Motor neuron (in vitro differentiated cells): ENCODE data around the gene KCNK18. TPM values are rescaled to one million over a fixed set of nuclear protein-coding genes. Genes with fewer than 3 reads are reported as not detected.
A peak's percentile ranks its signal among the peaks of the same experiment; 100 is the strongest.
"Not testable (repeated sequence)": the region's sequence is repeated elsewhere in the genome, so short reads cannot be mapped to it uniquely, and the experiment has no call there.

ENCODE experiments used
- ATAC-seq, 8 experiments: fragments of 200-7000 bp; cut with Tn5 transposase; replicated peaks in 6 of 8; 2 replicates each; pipeline ENCODE4 v1.8.0; 2021; ENCODE audit warnings: mild to moderate bottlenecking in 8 of 8, moderate library complexity in 8 of 8
- H3K27ac ChIP-seq, 2 donors: fragments of 250-450 bp; sonication (Bioruptor Pico); 2 replicates each; pipeline ENCODE4 v1.9.0; 2021; ENCODE audit warnings: antibody characterized with exemption in 2 of 2, mild to moderate bottlenecking in 2 of 2, moderate library complexity in 1 of 2
- H3K4me1 ChIP-seq, 2 donors: fragments of 250-450 bp; sonication (Bioruptor Pico); replicated peaks in 1 of 2; 2 replicates each; pipeline ENCODE4 v1.6.1; 2021; ENCODE audit warnings: antibody characterized with exemption in 2 of 2, mild to moderate bottlenecking in 2 of 2, moderate library complexity in 1 of 2
- H3K4me3 ChIP-seq, 5 donors: fragments of 250-450 bp; sonication (Bioruptor Pico); 2 replicates each; pipeline ENCODE4 v1.9.0; 2021; ENCODE audit warnings: antibody characterized with exemption in 5 of 5, mild to moderate bottlenecking in 5 of 5, moderate library complexity in 4 of 5
- WGBS, 10 experiments: fragments of 450-650 bp; shearing (Covaris generic); methylation state at CpG; one replicate each; pipeline ENCODE4 v1.0.0; 2022; 5-methylcytosine and 5-hydroxymethylcytosine counted together
- in situ Hi-C, 9 experiments: fragments of 400-800 bp; cut with MboI; loops; one replicate each; pipeline ENCODE4 v1.15.0; 2021; ENCODE audit warnings: low sequenced_read_pairs in 9 of 9, low pct_unique_long_range_greater_than_20kb in 2 of 9; ENCODE audit not compliant: unreplicated experiment in 9 of 9
- total RNA-seq, 8 experiments: library from RNA; unstranded; fragments of 300-600 nt; gene quantifications; 2 replicates each; pipeline versions ENCODE4 v1.2.3 to v1.2.4, GENCODE V29; 2022

Gene KCNK18
- total RNA-seq, 8 experiments from 2014 or later, result 0.21 TPM; not detected in 7

DNA sequence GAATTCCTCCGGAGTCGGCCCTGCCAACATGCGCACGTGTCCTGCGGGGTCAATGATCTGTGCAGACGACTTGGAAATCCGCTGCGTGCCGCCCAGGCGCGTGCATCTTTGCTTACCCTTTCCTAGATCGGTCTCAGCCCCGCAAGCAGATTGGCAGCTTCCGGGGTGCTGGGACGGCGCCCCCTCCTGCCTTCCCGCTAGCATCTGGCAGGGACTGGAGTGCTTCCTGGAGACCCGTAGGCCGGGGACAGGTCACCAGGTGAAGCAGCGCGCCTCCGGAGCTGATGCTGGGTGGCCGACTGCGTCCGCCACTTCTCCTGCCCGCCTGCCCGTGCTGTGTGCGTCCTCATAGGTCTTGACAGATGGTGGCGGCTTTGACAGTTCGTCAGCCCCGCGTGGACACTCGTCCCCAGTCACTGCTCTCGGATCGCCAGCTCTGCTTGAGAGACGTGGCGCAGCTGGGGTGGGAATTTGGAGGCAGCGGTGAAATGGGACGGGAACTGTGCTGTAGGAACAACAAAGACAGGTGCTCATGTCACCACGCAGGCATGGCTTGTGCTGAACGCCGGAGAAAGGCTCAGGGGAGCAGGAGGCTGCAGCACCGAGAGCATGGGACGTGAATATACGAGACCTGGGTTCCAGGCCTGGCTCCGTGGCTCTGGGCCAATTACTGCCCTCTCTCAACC is 21.9 kb upstream of the KCNK18 start:
- in situ Hi-C loops, result loop anchor here in 5 of 9 experiments (5.0 to 25.0 kb wide), 4 partner anchors 363 to 381 kb away; no protein-coding TSS in a partner anchor
- Histone ChIP-seq H3K27ac (no peak overlapping the region), H3K4me3 (peak overlapping the region; percentile 24 to 35 (median 30)), H3K4me1 (peaks cover 0 to 4% of the 10 kb centered on the region in 2 donors)
- WGBS, 10 experiments, result 0 to 20% (median 4%) methylated on average over 1 to 12 of the region's 46 CpGs; no CpG with 5 or more reads in 2 of the 10 experiments
- peak; percentile 32 to 75 (median 68) for ATAC-seq

- ATAC-seq, result peak; percentile 33 to 62 (median 52)
- in situ Hi-C loops, result loop anchor here in 5 of 9 experiments (5.0 to 25.0 kb wide), 4 partner anchors 364 to 381 kb away; no protein-coding TSS in a partner anchor
- peaks cover 0 to 4% of the 10 kb centered on the region in 2 donors for H3K4me1 ChIP-seq
- no peak overlapping the region for H3K27ac ChIP-seq
- 5 to 80% (median 18%) methylated on average over 1 to 11 of the region's 12 CpGs for WGBS, 10 experiments
- peak overlapping the region; percentile 24 to 35 (median 30) for H3K4me3 ChIP-seq
Observed at GRCh38 chr10:117175901-117176534, 21.3 kb upstream of the KCNK18 start.

- WGBS, 10 experiments, result 6 to 89% (median 48%) methylated on average over 1 to 3 of the region's 3 CpGs; no CpG with 5 or more reads in 2 of the 10 experiments
- H3K4me3 ChIP-seq, result no peak overlapping the region
- H3K4me1 ChIP-seq, result peaks cover 0 to 4% of the 10 kb centered on the region in 2 donors
- in situ Hi-C loops, result loop anchor here in 5 of 9 experiments (5.0 to 25.0 kb wide), 4 partner anchors 366 to 383 kb away; no protein-coding TSS in a partner anchor
- no peak overlapping the region for H3K27ac ChIP-seq
- no peak for ATAC-seq
Observed at GRCh38 chr10:117178190-117178589, 19.1 kb upstream of the KCNK18 start.

GRCh38 chr10:117184296-117184695 is 13.0 kb upstream of the KCNK18 start:
- Histone ChIP-seq H3K4me3 (no peak overlapping the region), H3K27ac (no peak overlapping the region), H3K4me1 (no peaks in the 10 kb centered on the region)
- in situ Hi-C loops, result loop anchor here in 1 of 9 experiments (25.0 kb wide), 1 partner anchor 372 kb away; no protein-coding TSS in a partner anchor
- 67 to 94% (median 85%) methylated on average over 1 to 9 of the region's 10 CpGs; no CpG with 5 or more reads in 4 of the 10 experiments for WGBS, 10 experiments
- ATAC-seq, result no peak

DNA sequence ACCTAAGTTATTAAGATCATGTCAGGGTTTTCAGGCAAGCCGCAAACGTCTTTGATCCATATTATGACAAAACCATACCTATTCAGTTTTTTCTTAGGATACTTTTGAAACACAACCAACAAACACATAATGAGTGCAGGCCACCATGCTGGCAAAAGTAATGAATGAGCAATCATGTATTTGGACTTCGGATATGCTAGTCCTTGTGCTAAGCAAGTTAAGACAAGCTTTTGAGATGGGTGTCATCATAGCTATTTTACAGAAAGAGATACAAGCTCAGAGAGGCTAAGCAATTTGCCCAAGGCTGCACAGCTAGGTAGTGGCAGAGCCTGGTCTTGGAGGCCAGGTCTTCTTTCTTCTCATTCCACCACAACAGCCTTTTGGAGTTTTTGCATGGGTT is 12.5 kb upstream of the KCNK18 start:
- in situ Hi-C loops, result loop anchor here in 1 of 9 experiments (25.0 kb wide), 1 partner anchor 373 kb away; no protein-coding TSS in a partner anchor
- ATAC-seq, result no peak

GRCh38 chr10:117185817-117186216 is 11.5 kb upstream of the KCNK18 start:
- in situ Hi-C loops, result loop anchor here in 1 of 9 experiments (25.0 kb wide), 1 partner anchor 374 kb away; no protein-coding TSS in a partner anchor
- not testable (repeated sequence) for H3K27ac ChIP-seq, ATAC-seq, H3K4me1 ChIP-seq, H3K4me3 ChIP-seq
- 40 to 90% (median 88%) methylated on average over 1 to 3 of the region's 4 CpGs; no CpG with 5 or more reads in 7 of the 10 experiments for WGBS, 10 experiments

More for the DNA sequence above, 12.5 kb upstream of the KCNK18 start:
- Histone ChIP-seq H3K27ac (no peak overlapping the region), H3K4me1 (no peaks in the 10 kb centered on the region), H3K4me3 (no peak overlapping the region)
- WGBS, 10 experiments, result 60 to 89% (median 77%) methylated on average over 1 to 3 of the region's 3 CpGs; no CpG with 5 or more reads in 1 of the 10 experiments

DNA sequence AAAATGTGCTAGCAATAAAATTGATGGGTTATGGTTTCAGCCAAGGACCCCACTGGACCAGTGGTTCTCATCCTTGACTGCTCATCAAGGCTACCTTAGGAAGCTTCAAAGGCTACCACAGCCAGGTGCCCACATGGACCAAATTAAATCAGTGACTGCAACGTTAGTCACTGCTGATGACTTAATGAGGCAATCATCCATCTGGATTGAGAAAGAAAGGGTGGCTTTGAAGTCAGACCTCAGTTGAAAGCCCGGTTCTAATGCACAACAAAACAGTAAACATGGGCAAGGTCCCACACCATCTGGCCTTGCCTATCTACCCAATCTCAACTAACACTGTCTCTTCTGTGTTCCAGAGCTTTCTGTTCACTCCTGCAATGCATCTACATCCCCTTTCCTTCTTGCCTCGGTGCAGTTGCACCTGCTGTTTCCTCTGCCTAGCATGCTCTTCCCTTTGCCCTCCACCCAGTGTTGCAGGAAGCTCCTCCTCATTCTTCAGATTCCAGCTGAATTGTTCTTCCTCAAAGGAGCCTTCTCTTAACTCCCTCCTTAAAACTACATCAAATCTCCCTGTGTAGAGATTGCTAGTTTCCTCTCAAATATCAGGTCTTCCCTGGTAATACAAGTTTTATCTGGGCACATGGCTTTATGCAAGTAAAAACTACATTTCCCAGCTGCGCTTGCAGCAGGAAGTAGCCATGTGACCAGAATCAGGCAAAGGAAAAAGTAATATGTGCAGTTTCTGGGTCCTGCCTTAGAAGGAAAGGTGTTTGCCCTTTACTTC is 10.3 kb upstream of the KCNK18 start:
- 29 to 100% (median 69%) methylated on average over 1 to 4 of the region's 4 CpGs; no CpG with 5 or more reads in 1 of the 10 experiments for WGBS, 10 experiments
- Histone ChIP-seq H3K4me1 (no peaks in the 10 kb centered on the region), H3K27ac (no peak overlapping the region), H3K4me3 (no peak overlapping the region)
- in situ Hi-C loops, result loop anchor here in 1 of 9 experiments (25.0 kb wide), 1 partner anchor 375 kb away; no protein-coding TSS in a partner anchor
- ATAC-seq, result peak in 3 of 8 experiments; percentile 42 to 55 (median 47)

DNA sequence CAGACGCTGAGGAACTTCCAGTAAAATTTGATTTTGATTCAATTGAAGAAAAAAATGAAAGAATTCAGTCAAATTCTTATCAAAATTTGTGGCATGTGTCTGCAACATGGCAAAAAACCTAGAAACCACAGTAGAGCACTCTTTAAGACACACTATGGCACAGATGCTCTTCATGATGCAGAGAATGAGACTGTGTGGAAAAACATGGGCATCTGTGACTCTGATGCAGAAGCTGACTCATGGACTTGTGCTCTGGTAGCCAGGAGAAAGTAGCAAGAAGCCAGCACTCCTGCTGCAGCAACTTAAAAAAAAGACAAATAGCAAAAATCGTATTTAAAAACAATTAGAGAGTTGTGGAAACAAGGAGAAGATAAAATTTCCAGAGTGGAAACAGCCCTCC is 8.9 kb upstream of the KCNK18 start:
- H3K4me1 ChIP-seq, result no peaks in the 10 kb centered on the region
- 0 to 92% (median 62%) methylated on average over 1 to 2 of the region's 2 CpGs; no CpG with 5 or more reads in 1 of the 10 experiments for WGBS, 10 experiments
- in situ Hi-C loops, result loop anchor here in 1 of 9 experiments (25.0 kb wide), 1 partner anchor 376 kb away; no protein-coding TSS in a partner anchor
- H3K4me3 ChIP-seq, result no peak overlapping the region
- no peak overlapping the region for H3K27ac ChIP-seq
- no peak for ATAC-seq

GRCh38 chr10:117189557-117189956 is 7.7 kb upstream of the KCNK18 start:
- no peak for ATAC-seq
- in situ Hi-C loops, result loop anchor here in 1 of 9 experiments (25.0 kb wide), 1 partner anchor 377 kb away; no protein-coding TSS in a partner anchor
- 20 to 60% (median 51%) methylated on average over 1 of the region's 1 CpG; no CpG with 5 or more reads in 6 of the 10 experiments for WGBS, 10 experiments
- H3K4me3 ChIP-seq, result no peak overlapping the region
- H3K4me1 ChIP-seq, result no peaks in the 10 kb centered on the region
- no peak overlapping the region for H3K27ac ChIP-seq

DNA sequence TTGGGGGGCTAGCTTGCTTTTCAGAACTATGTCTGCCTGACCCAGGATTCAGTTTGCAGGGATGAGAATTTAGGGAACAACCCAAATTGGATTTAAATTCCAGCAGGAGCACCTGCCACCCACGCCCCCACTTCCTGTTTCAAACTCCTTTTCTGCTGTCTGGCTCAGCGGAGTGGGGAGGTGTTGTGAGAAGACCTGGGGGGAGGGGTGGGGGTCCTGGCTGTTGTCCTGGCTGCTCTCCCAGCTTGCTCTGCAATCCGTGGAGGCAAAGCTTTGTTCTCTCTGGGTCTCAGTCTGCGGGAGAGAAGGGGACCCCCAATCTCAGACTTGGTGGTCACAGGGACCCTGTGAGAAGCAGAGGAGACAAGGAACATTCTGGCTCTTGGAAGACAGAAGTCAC is 799 bp downstream of the KCNK18 start:
- Histone ChIP-seq H3K4me1 (no peaks in the 10 kb centered on the region), H3K4me3 (no peak overlapping the region), H3K27ac (no peak overlapping the region)
- WGBS, 10 experiments, result 36% methylated on average over 4 of the region's 4 CpGs; no CpG with 5 or more reads in 9 of the 10 experiments
- ATAC-seq, result no peak
- in situ Hi-C loops, result loop anchor here in 1 of 9 experiments (25.0 kb wide), 1 partner anchor 386 kb away; no protein-coding TSS in a partner anchor

GRCh38 chr10:117201826-117202225 is 4.5 kb downstream of the KCNK18 start:
- no peak overlapping the region for H3K27ac ChIP-seq
- no peaks in the 10 kb centered on the region for H3K4me1 ChIP-seq
- 33 to 83% (median 60%) methylated on average over 1 to 2 of the region's 4 CpGs; no CpG with 5 or more reads in 7 of the 10 experiments for WGBS, 10 experiments
- no peak overlapping the region for H3K4me3 ChIP-seq
- ATAC-seq, result no peak
- in situ Hi-C loops, result loop anchor here in 4 of 9 experiments (25.0 kb wide), 2 partner anchors 110 to 1035 kb away; no protein-coding TSS in a partner anchor

DNA sequence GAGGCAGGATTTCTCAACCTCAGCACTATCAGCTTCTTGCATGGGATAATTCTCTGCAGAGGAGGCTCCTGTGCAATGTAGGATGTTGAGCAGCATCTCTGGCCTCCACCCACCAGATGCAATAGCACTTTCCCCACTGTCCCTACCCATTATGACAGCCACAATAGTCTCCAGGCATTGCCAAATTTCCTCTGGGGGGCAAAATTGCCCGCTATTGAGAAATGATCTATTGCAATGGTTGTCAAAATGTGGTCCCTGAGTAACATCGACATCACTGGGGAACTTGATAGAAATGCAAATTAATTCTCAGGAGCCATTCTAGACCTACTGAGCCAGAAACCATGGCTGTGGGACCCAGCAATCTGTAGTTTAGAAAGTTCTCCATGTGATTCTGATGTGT is 7.0 kb downstream of the KCNK18 start:
- H3K27ac ChIP-seq, result no peak overlapping the region
- peak in 1 of 8 experiments; percentile 35 for ATAC-seq
- 5 to 42% (median 17%) methylated on average over 1 to 2 of the region's 2 CpGs; no CpG with 5 or more reads in 3 of the 10 experiments for WGBS, 10 experiments
- no peak overlapping the region for H3K4me3 ChIP-seq
- no peaks in the 10 kb centered on the region for H3K4me1 ChIP-seq
- in situ Hi-C loops, result loop anchor here in 4 of 9 experiments (25.0 kb wide), 2 partner anchors 108 to 1033 kb away; no protein-coding TSS in a partner anchor
